Stimulated activated CD4-positive, alpha-beta T cell treated with anti-CD3 and anti-CD28 coated beads, Interleukin-12 subunit alpha, Interleukin-12 subunit beta, amount 100 ng/mL, for 48 hours (primary cell): ENCODE data around the gene SUMO4.

Experiments
- DNase-seq, 3 donors: peaks; one replicate each; pipeline ENCODE4 v3.0.0-alpha.2; 2020; ENCODE audit warnings: low read depth in 2 of 3, low spot score in 1 of 3

SUMO4 gene

DNA sequence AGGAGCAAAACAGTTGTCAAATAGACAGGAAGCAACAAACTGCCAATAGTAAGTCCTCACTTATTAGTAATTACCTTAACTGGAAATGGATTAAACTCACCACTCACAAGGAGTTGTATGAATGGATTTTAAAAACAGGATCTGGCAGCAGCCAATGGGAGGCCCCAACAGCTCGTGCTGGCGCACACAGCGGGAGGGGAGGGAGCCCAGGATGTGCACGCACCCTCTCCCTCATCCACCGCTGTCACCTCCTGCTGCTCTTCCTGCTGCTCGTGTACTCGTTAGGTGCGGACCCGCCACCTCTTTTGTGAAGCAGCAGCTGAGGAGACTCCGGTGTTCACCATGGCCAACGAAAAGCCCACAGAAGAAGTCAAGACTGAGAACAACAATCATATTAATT, at the start of gene SUMO4:
Gene SUMO4 (plus strand): TSS at position 213 of the 400 bp plus-strand sequence. CDS start 130 bp downstream, at position 343.
- DNase-seq, result no peak

DNA sequence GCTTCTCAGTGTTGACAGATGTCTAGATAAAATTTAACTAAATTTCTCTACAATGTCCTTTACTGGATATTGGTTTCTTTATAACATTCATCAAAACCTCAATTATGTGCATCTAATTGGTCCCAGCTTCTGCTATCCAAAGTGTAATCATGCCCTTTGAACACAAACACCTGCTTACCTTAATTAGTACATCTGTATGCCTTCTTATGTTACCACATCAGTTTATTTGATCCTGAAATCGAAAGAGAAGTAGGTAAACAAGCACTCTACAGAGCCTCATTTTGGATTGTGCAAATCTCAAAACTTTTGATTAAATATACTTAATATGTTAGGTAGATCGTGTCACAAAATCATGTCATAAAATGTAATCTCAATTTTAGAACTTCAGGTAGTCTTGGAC, 46.1 kb upstream of the SUMO4 start:
- DNase-seq, result no peak

DNA sequence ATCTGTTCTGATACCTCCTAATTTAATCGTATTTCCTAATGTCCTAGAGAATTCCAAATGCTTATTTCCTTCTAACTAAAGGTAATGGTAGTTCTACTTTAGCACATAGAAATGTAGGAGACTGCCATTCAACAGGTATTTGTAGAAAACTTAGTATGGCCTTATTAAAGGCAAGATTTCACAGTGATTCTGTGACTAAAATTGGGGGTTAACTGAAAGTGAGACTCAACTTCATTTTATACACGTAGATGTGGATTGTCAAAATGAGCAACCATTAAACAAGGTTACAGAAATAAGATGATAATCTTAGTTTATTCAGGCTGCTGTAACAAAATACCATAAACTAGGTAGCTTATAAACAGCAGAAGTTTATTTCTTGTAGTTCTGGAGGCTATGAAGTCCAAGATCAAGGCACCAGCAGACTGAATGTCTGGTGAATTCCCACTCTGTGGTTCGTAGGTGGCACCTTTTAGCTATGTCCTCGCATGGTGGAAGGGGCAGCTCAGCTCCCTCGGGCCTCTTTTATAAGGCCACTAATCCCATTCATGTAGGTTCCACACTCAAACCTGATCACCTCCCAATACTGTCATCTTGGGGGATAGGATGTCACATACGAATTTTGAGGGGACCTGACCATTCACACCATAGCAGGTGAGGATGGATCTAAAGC, 43.8 kb upstream of the SUMO4 start:
- no peak for DNase-seq

DNA sequence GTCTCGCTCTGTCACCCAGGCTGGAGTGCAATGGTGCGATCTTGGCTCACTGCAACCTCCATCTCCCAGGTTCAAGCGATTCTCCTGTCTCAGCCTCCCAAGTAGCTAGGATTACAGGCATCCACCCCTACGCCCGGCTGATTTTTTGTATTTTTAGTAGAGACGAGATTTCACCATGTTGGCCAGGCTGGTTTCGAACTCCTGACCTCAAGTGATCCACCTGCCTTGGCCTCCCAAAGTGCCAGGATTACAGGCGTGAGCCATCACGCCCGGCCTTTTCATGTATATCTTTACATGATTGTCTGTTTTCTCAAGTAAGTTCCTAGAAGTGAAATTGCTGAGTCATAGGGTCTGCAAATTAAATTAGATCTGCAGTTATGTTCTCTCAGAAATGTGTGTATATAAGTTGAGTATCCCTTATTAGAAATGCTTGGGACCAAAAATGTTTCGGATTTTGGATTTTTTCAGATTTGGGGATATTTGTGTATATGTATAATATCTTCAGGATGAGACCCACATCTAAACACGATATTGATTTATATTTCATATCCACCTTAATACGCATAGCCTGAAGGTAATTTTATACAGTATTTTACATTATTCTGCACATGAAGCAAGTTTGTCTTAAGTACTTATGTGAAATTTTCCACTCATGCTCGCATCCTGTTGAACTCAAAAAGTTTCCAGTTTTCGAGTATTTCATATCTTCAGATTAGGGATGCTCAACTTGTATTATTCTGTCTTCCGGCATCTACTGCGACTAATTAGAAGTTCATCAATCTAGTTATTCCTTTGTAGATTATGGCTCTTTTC, 42.1 kb upstream of the SUMO4 start:
- DNase-seq, result no peak

DNA sequence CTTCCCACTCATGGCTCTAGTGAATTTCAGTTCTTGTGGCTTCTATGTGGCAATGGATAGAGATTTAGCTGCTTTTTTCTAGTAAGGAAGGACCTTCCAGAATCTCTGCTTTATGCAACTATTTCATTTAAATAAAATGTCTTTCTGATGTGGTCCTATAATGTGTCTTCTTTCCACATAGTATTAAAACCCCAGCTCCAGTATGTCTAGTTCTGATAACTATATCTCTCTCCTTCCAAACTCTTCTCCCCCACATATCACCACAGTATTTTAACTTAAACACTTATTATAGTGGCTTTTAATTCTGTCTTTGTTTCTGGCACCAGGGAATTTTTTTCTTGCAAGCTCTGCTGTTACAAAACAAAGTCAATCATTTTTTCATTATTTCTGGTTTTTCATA, 40.6 kb upstream of the SUMO4 start:
- DNase-seq, result no peak

DNA sequence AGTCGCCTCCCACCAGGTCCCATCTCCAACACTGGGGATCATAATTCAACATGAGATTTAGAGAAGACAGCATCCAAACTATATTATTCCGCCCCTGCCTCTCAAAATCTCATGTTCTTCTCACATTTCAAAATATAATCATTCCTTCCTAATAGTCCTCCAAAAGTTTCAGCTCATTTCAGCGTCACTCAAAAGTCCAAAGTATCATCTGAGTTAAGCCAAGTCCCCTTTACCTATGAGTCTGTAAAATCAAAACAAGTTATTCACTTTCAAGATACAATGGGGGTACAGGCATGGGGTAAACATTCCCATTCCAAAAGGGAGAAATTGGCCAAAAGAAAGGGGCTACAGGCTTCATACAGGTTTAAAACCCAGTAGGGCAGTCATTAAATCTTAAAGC, 39.5 kb upstream of the SUMO4 start:
- DNase-seq, result no peak

DNA sequence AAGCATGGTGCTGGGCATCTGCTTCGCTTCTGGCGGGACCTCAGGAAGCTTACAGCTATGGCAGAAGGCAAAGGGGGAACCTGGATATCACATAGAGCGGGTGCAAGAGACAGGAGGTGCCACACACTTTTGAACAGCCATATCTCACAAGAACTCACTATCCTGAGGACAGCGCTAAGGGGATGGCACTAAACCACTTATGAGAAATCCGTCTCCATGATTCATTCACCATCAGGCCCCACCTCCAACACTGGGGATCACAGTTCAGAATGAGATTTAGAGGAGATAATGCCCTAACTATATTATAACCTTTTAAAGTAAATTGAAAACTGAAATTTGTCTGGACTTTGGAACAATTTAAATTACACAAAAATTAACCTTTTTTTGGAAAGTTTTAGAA, 37.8 kb upstream of the SUMO4 start:
- DNase-seq, result no peak

DNA sequence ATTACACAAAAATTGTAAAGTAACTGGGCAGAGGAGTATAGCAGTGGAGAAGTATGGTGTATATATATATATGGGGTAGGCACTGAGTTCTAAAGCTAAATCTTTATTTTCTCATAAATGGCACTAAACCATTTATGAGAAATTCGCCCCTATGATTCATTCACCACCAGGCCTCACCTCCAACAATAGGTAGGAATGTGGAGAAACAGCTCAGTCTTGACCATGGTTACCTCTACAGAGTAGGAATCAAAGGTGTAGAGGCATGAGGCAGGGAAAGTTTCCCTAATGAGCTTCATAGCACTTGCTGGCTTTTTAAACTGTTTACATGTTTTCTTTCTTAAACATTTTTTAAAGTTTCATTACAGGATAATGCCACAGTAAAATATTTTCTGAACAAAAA, 36.9 kb upstream of the SUMO4 start:
- DNase-seq, result no peak

DNA sequence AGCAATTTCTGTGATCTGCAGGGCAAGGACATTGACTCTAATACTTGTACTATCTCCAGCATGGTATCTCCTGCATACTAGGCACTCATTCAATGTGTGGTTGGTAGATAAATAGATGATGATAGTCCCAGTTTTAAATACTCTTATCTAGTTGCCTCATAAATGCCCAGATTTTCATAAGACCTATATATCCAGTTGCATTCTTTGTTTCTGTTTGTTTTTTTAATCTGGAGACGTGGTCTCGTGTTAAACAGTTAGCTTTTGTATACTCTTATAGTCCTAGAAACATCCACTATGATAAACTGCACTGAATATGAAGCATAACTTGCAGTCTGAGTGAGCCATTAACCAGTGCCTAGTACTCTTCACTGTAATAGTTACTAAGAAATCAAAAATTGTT, 35.5 kb upstream of the SUMO4 start:
- DNase-seq, result no peak

DNA sequence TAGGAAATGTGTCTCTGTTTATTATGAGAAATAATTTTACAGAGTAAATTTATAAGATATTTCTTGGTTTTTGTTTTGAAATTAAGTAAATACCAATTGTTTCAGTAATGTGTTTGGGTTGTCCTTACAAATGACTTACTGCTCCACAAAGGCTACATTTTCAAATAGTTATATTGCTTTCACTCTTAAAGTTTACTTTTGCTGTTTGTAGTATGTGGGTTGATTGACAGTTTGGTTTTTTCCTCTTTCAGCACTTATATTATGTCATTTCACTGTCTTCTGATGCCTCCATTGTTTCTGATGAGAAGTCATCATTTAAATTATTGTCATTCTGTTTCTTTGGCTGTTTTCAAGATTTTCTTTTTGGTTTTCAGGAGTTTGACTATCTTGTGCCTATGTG, 34.9 kb upstream of the SUMO4 start:
- DNase-seq, result no peak

DNA sequence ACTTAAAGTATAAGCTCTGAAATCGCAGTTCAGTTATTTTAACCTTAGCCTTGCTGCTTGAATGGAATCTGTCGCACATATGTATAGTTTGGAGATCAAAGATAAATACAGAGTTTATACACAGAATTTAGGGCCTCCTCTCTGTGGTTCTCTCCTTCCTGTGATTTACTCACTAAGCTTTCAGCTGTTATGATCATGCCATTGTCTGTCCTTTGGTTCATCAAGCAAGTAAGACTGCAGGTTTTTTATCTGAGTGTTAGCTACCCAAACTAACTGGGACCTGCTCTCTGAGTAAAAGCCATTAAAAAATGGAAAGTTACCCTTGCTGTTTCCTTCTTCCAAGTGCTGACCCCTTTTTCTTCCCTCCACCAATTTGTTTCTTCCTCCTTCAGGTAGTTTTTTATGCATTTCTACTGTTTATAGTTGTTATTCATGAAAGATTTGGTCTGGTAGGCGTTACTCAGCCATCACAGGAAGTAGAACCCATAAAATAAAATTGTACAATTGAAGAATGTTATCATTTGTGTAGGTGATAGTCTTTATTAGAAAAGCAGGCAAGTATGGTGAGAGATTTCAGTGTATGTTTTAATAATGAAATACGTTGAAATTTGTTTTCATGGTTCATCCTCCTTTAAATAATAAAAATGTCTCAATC, 33.7 kb upstream of the SUMO4 start:
- DNase-seq, result no peak

DNA sequence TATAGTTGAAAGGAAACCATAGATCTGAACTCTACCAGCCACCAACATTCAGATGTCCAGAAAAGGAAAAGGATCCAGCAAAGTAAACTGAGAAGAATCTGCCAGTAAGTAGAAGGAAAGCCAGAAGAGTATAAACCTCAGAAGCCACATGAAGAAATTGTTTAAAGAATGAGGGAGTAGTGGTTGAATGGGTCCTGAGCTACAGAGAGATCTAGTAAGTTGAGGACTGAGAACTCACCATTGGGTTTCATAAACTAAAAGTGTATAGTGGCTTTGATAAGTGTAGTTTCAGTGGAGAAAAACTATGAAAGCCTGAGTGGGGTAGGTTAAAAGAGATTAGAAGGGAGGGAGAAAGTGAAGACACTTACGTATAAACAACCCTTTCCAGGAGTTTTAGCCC, 32.0 kb upstream of the SUMO4 start:
- DNase-seq, result no peak

DNA sequence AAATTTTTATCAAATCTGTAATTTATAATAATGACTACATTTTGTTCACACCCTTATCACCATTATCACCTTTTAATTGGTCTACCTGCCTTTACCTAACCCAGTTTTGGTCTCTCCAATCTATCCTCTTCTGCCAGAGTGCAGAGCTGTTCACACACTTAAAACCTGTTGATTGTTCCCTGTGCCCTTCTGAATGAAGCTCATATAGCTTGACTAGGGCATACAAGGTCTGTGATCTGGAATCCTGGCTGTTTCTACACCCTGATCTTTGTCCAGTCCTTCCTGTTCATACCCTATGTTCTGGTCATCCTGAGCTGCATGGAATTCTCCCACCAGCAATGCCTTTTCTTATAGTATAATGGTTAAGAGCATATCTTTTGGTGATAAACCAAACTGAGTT, 28.9 kb upstream of the SUMO4 start:
- DNase-seq, result no peak

DNA sequence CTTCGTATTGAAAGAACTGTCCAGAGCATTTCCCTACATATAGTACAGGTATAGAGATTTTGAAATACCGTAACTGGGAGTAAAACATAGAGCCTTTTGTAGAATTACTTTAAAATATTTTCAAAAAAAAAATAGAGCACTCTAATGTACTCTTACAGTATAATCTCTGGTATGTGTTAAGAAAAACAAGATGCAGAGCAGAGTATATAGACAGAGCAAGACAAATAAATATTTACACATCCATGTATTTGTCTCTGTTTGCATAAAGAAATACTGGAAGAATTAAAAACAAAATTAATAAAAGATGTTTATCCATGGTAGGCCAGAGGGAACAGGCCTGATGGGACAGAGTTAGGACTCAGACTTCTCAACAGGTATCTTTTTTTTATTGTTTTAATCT, 28.0 kb upstream of the SUMO4 start:
- no peak for DNase-seq

DNA sequence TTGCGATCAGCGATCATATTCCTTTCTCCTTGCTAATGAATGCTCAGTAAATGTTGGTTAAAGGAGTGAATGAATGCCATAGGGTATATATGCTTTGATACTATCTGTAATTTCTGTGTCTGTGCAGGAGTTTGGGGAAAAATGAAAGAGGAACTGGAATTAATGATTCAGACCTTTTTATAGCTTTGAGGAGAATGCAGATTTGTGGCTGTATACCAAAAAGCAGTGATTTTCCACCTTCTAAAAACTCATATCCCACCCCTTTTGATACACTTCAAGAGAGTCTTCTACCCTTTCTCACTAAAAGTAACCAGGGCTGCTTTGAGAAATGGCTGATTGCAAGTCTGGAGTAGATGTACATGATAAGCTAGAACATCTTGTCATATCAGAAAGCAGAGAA, 26.6 kb upstream of the SUMO4 start:
- no peak for DNase-seq

DNA sequence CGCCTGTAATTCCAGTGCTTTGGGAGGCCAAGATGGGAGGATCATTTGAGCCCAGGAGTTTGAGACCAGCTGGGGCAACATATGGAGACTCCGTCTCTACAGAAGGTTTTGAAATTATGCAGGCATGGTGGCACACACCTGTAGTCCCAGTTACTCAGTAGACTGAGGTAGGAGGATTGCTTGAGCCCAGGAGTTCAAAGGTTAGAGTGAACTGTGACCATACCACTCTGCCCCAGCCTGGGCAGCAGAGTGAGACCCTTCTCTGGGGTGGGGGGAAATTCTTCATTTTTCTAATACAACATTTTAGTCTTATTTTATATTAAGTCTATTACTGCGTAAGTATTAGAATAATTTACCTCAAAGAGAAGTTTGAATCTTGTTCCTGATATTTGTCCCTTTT, 20.1 kb upstream of the SUMO4 start:
- no peak for DNase-seq

DNA sequence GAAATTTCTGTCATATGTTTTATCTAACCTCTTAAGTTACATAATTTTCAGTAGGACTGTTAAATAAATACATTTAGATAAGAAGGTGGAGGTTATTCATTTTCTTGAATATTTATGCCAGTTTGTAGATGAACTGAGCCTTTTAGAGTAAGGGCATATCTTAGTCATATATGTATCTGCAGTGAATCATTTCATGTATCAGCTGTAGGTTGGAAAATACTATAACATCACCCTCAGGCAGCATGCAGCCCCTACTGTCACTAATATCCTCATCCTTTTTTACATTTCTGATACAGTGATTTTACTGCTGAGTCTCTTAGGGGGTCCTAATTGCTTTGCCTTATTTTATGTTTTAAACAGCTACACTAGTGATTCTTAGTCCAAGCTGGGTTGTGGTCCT, 19.5 kb upstream of the SUMO4 start:
- DNase-seq, result no peak

DNA sequence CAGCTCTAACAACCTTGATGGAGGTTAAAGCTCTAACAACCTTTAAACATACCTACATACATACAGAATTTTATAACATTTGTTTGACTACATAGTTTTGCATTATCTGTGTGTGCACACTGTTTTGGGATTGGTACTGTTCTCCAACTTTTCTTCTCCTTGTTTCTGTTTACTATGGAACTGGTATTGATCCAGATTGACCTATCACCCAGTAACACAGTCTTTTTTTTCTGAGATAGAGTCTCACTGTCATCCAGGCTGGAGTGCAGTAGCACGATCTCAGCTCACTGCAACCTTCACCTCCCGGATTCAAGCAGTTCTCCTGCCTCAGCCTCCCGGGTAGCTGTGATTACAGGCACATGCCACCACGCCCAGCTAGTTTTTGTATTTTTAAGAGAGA, 16.7 kb upstream of the SUMO4 start:
- no peak for DNase-seq

DNA sequence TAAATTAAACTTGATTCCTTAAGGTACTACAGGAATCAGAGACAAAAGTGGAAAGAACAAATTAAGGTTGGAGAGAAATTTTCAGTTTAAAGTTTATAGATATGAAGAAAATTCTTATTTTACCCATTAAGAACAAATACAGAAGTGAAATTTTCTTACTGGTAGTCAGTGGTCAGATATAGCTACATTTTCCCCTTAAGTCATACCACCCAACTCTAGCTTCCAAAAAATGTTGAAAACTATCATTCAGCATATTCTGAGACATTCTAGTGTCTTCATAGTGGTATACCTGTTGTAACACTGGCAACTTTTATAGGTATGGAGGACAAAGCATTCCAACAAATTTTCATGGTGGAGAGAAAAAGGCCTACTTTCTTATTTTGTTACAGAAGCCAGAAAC, 15.6 kb upstream of the SUMO4 start:
- no peak for DNase-seq

DNA sequence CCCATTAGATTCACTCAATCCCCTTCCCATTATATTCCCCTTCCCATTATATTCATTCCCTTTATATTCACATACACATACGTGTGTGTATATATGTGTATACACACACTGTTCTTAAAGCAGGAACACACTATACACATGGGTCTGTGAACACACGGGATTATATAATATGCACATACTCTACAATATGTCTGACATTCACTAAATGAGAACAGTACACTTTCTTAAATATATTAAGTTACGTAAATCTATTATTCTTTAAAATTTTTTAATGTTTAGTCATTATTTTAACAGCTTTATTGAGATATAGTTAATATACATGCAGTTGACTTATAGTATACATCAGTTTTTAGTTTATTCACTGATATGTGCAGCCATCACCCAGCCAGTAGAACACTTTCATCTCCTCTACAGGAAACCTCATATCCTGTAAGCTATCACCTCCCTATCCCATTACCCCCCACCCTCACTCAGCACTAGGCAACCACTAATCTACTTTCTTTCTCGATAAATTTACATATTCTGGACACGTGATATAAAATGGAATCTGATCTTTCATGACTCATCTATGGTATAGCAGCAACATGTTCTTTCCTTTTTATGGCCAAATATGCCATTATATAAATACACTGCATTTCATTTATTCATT, 13.9 kb upstream of the SUMO4 start:
- DNase-seq, result no peak

DNA sequence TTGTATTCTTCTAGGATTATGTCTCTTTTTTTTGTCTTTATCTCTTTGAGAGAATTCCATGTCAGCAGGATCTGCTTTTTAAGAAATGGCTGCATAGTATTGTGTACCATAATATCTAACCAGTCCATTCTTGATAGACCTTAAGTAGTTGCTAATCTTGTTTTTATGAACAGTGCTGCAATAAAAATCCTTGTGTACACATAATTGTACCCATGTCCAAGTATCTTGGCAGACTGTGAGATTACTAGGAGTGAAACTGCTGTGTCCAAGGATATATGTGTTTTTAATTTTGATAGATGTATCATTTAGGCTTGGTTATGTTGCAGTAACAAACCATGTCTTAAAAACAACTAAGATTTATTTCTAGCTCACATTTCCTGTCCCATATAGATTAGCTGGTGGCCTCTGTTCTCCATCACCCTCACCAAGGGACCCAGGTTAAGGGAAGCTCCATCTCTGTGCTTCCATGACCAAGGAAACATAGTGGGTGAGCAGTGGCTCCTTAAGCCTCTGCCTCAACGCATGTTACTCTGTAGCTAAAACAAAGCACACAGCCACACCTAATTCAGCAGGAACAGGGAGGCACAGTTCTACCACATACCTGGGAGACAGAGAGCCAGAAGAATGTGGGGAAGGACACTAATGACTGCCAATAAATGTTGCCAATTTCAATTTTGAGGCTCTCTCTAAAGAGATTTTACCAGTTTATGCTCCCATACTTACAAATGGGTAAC, 12.1 kb upstream of the SUMO4 start:
- DNase-seq, result no peak
